C4-2B (cell line): ENCODE measurements around the gene NPEPL1.

Source experiments
- H3K27ac ChIP-seq: fragments of 450-650 bp; 2 replicates; pipeline ENCODE4 v1.5.1; 2017
- ZFX ChIP-seq: fragments of 450-650 bp; IDR thresholded peaks from 2 replicates; pipeline ENCODE4 v1.6.1; 2017
- TF ChIP-seq, protein P1 (sequence below): fragments of 450-650 bp; conservative IDR thresholded peaks from 2 replicates; pipeline ENCODE4 v1.5.1; 2017; ENCODE audit warnings: mild to moderate bottlenecking

Gene NPEPL1

DNA sequence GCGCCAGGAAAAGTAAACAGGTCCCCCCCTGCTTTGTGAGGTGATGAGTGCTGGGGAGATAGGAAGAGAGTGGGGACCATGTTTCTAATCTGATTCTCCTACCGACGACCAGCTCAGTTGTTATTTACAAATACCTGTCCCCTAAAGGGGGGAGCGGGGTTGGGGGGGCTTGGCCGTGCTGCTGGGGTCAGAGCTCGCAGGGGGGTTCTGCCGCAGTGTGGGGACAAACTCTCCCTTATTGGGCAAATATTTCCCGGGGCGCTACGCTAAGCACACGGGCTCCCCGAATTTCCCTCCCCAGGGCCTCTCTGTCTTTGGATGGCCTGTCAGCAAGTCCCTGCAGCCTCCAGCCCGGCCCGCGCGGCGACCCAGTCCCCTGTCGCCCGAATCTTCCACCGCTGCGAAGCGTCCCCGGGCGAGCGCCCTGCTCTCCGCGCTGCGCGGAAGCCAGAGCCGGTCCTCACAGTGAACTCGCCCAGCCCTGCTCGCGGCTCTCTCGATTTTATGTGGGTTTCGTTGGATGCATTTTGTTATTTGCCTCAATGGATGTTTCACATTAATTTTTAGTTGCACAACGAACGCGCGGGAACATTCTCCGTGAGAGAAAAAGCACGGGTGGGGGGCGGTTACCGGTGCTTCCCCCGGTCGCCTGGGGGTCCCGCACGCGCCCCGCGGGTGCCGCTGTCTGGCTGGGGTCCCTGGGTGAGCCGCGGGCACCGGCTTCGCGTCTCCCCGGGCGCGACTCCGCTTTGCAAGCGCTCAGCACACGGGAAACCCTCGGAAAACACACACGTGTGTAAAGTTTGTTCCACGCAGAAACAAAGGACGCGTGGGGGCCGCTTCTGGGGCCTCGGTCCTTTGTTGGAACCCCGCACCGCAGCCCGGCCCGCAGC lies 43.1 kb upstream of the NPEPL1 start:
- no peak overlapping the region for H3K27ac ChIP-seq

GRCh38 chr20:58650181-58650775 lies 42.3 kb upstream of the NPEPL1 start:
- TF ChIP-seq, protein P1, sequence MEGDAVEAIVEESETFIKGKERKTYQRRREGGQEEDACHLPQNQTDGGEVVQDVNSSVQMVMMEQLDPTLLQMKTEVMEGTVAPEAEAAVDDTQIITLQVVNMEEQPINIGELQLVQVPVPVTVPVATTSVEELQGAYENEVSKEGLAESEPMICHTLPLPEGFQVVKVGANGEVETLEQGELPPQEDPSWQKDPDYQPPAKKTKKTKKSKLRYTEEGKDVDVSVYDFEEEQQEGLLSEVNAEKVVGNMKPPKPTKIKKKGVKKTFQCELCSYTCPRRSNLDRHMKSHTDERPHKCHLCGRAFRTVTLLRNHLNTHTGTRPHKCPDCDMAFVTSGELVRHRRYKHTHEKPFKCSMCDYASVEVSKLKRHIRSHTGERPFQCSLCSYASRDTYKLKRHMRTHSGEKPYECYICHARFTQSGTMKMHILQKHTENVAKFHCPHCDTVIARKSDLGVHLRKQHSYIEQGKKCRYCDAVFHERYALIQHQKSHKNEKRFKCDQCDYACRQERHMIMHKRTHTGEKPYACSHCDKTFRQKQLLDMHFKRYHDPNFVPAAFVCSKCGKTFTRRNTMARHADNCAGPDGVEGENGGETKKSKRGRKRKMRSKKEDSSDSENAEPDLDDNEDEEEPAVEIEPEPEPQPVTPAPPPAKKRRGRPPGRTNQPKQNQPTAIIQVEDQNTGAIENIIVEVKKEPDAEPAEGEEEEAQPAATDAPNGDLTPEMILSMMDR: no peak
- TF ChIP-seq ZFX: no peak
- peak overlapping the region; percentile 86 for H3K27ac ChIP-seq

More for the DNA sequence above, 43.1 kb upstream of the NPEPL1 start:
- TF ChIP-seq, protein P1: no peak
- TF ChIP-seq ZFX: no peak

DNA sequence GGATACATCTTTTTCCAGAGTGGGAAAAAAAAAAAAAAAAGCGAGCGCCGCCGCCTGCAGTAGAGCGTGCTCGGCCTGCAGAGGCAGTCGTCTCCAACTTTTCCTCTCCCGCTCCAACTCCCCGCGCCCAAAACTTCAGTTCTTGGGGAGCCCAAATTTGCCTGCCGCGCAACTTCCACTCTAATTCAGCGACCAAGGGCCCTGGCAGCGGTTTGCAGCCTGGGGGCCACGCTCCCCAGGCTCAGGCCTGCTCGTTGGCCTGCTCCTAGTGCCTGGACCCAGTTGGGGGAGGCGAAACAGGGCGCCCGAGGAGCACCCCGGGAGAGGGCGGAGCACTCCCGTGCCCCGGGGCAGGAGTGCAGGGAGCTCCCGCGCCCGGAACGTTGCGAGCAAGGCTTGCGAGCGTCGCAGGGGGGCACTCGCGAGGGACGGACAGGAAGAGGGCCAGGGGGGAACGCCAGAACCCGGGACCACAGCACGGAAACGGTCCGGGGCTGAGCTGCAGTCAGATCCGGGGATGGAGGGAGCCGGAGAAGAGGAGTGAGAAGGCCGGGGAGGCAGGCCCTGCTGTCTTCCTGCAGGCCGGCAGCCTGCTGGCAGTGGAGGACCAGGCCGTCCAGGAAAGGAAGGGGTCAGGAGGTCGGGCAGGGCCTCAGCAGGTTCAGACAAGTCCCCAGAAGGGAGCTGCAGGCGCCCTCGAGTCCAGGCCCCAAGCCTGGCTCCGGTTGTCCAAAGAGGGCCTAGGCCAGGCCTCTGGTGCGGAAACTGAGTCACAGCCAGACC lies 41.6 kb upstream of the NPEPL1 start, which contains the start of gene STX16:
Gene STX16 (plus strand): TSS at position 508 of the 783 bp plus-strand sequence. CDS start 724 bp downstream, outside the sequence.
- TF ChIP-seq ZFX: peak; percentile 99
- TF ChIP-seq, protein P1: peak; percentile 86
- peak within 1 kb of the TSS; percentile 86 for H3K27ac ChIP-seq

DNA sequence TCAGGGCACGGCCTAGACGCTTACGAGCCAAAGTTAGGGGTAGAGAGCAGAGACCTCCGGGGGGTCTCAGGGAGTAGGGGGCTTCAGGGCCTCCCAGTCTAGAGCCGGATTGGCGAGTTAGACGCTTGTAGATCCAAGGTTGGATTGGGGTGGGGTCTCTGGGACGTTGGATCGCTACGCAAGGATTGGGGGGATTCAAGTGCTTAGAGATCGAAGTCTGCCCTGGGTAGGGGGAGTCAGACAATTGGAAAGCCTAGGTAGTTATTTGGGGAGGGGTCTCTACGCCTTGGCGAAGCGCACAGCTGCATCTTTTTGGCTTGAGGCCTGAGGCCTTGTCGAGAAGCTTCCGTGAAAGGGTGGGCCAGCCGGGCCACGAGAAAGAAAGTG lies 41.0 kb upstream of the NPEPL1 start:
- TF ChIP-seq ZFX: peak; percentile 86
- TF ChIP-seq, protein P1: no peak
- peak overlapping the region; percentile 86 for H3K27ac ChIP-seq

GRCh38 chr20:58651946-58652605 lies 40.5 kb upstream of the NPEPL1 start:
- TF ChIP-seq, protein P1: no peak
- no peak for TF ChIP-seq ZFX
- peak overlapping the region; percentile 86 for H3K27ac ChIP-seq

DNA sequence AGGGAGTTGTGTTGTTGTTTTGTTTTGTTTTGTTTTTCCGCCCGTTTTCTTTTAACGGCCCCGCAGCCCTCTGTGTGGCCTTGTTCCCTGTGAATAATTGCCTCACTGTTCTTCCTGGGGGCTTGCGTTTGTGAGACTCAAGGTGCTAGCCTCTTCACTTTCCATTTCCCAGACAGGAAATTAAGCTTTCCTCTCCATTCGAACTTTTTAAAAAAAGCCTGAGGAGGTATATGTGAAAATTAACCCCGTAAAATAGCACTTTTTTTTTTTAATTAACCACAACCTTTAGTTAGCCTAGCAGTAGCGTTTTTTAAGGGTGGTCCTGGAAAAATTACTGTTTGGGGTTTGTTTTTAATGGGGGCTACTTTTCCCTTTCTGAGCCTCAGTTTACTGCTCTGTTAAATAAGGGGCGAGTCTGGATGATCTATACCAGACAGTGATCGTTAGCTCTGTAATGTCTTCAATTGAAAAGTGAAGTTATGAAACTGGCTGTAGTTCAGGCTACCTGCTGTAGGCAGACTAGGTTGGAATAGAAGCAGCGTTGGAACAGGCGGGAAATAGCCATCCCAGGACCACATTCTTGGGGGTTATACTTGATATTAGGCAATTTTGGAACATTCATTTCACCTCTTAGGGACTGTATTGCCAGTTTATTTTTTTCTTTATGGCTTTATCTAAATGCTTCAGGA lies 39.9 kb upstream of the NPEPL1 start:
- no peak for TF ChIP-seq ZFX
- TF ChIP-seq, protein P1: no peak
- H3K27ac ChIP-seq: peak overlapping the region; percentile 86
